Suppressor macrophage (primary cell): Measurements from ENCODE around the gene LAIR1.
A peak's percentile ranks its signal among the peaks of the same experiment; 100 is the strongest.

Experiments used
- DNase-seq, 4 experiments: peaks; one replicate each; pipeline ENCODE4 v3.0.0-alpha.2; 2020 to 2022

The LAIR1 gene

GRCh38 chr19:54317108-54317964 lies 47.4 kb downstream of the LAIR1 start:
- DNase-seq: peak; percentile 38 to 75 (median 68)

- DNase-seq: peak; percentile 72 to 83 (median 80)
Observed at GRCh38 chr19:54316746-54317107, 48.0 kb downstream of the LAIR1 start.

GRCh38 chr19:54315956-54316355 lies 48.8 kb downstream of the LAIR1 start:
- no peak for DNase-seq

- DNase-seq: peak; percentile 86 to 92 (median 90)
Observed at GRCh38 chr19:54312436-54313377, 52.0 kb downstream of the LAIR1 start, which contains the start of gene LILRA5. Gene LILRA5 (minus strand): TSS chr19:54313166. CDS start chr19:54313019, 147 bp downstream.

- DNase-seq: no peak
Observed at GRCh38 chr19:54312011-54312410, 52.7 kb downstream of the LAIR1 start.

- DNase-seq: no peak
Observed at GRCh38 chr19:54311486-54311885, 53.2 kb downstream of the LAIR1 start.

GRCh38 chr19:54310543-54310942 lies 54.2 kb downstream of the LAIR1 start:
- no peak for DNase-seq

GRCh38 chr19:54309811-54310210 lies 54.9 kb downstream of the LAIR1 start:
- DNase-seq: no peak

- peak in 3 of 4 experiments; percentile 43 to 61 (median 52) for DNase-seq
Observed at GRCh38 chr19:54307389-54308020, 57.2 kb downstream of the LAIR1 start.

GRCh38 chr19:54305141-54305540 lies 59.6 kb downstream of the LAIR1 start:
- DNase-seq: no peak

GRCh38 chr19:54302257-54302656 lies 62.5 kb downstream of the LAIR1 start:
- DNase-seq: peak; percentile 76 to 94 (median 90)
